GM21723 (cell line): ENCODE measurements around the gene UGT1A7.

Source experiments
- ATAC-seq: cut with Tn5 transposase; IDR thresholded peaks from one replicate; pipeline ENCODE4 v1.9.1; 2021; ENCODE audit warnings: mild to moderate bottlenecking, moderate library complexity; ENCODE audit not compliant: unreplicated experiment

UGT1A7 gene

GRCh38 chr2:233795735-233796171 lies 114.1 kb downstream of the UGT1A7 start:
- ATAC-seq, result no peak

GRCh38 chr2:233796254-233796653 lies 114.6 kb downstream of the UGT1A7 start:
- ATAC-seq, result no peak

GRCh38 chr2:233798335-233799086 lies 116.8 kb downstream of the UGT1A7 start:
- no peak for ATAC-seq

DNA sequence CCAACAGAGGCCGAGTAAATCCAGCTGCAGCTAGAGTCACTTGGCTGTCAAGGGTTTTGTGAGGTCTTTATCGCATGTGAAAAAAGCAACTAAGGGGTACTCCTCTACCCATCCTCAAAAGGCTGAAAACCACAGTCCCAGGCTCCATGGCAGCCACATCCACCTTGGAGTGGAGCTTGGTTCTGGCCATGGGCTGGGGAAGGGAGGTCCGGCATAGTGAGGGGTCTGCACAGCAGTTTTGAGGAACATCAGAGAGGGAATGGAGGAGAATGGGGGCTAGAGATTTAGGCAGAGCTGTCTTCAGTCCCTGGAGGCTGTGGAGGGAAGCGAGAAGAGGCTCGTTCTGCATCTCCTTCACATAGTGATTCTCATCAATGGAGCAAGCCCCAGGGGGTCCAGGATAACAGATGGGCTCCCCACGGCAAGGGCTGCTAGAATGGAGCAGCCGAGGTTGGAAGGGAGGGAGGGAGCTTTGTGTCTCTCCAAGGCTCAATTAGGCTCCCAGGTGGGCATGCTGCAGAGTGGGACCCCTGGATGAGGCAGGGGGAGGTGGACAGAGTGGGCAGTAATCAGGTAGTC lies 117.5 kb downstream of the UGT1A7 start:
- ATAC-seq, result no peak

DNA sequence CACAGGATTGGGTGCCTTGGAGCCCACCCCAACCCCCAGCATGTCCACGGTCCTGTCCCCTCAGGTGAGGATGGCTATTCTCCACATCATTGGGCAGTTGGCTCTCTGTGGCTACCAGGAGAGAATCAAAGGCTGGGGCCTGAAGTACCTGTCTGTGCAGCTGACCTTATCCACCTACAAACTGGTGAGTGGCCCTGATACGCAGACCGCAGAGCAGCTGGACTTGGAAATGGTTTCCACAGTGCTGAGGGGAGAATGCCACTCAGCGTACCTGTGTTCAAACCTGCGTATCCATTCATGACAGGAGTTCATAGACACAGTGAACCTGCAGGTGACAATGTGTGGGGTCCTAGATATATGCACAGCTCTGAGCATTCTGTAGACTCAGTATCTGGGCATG lies 118.0 kb downstream of the UGT1A7 start:
- no peak for ATAC-seq

- ATAC-seq, result no peak
Observed at GRCh38 chr2:233800208-233800607, 118.5 kb downstream of the UGT1A7 start.

- peak; percentile 65 for ATAC-seq
Observed at GRCh38 chr2:233801357-233802131, 119.8 kb downstream of the UGT1A7 start.

DNA sequence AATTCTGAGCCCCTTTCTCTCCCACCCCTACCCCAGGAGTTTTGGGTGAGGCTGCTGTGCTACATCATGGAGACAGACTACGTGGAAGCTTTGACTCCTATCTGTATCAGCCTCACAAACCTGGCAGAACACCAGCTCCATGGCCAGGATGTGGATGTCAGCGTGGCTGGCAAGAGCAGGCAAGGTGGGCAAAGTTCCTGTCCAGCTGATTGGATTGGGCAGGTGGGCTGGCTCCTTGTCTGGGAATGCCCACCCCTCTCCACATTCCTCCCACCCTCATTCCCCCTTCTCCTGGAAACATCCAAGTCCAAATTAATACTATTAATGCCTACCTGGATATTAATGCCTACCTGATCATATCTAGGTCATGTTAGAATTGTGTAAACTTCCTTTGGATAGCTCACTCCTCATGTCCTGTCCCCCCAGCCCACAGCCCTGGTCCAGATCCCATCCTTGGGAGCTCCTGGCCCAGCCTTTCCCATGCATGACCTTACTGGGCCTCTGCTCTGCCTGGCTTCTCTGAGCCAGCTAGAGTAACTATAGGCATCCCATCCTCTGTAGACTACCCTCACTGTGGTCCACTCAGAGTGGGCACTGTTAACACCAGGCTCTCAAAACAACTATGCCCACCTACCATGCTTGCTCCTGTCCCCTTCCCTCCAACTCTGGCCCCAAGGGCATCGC lies 120.6 kb downstream of the UGT1A7 start:
- ATAC-seq, result no peak

- ATAC-seq, result no peak
Observed at GRCh38 chr2:233803292-233803911, 121.7 kb downstream of the UGT1A7 start.

DNA sequence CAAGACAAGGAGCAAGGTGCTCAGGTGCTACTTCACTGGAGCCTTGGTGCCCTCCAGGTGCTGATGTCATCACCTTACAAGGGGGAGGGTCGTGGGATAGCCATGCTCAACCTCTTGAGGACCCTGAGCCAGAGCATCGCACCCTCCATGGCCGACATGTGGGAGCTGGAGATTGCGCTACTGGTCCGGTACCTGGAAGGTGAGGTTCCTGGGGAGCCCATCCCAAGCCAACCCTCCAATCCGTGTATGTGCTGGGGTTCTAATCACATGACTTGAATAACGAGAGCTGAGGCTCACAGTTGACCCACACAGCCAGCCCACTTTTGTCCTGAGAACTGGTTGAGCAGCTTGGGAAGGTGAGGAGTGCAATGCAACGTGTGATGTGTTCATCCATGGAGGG lies 122.3 kb downstream of the UGT1A7 start:
- ATAC-seq, result no peak

DNA sequence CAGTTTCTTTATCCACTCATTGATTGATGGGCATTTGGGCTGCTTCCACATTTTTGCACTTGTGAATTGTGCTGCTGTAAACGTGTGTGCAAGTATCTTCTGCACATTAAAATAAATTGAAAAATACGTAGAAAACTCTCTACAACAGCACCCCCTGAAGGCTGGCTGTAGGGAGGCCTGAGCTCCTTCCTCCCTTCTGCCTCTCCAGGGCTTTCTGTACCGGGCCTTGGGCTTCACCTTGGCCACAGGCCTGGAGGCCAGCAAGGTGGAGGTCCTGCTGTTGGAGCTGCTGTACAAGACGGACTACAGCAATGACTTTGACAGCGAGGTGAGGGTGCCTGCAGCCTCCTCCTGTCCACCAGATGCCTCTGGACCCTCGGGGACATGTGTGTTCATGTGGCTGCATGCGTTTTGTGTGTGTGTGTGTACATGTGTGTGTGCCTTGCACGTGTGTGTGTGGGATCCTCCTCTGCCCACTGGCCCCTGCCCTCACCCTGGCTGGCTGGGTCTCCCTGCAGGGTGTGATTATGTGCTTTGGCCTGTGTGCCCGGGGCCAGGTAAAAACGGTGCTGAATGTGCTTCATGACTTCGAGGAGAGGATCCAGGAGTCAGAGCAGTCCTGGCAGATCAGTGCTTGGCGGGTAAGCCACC lies 125.6 kb downstream of the UGT1A7 start:
- no peak for ATAC-seq

GRCh38 chr2:233807966-233808935 lies 126.5 kb downstream of the UGT1A7 start:
- ATAC-seq, result no peak

GRCh38 chr2:233810385-233810784 lies 128.7 kb downstream of the UGT1A7 start:
- no peak for ATAC-seq

GRCh38 chr2:233811087-233811486 lies 129.4 kb downstream of the UGT1A7 start:
- ATAC-seq, result no peak

GRCh38 chr2:233811732-233812131 lies 130.0 kb downstream of the UGT1A7 start:
- ATAC-seq, result no peak

- ATAC-seq, result no peak
Observed at GRCh38 chr2:233813236-233814055, 131.7 kb downstream of the UGT1A7 start.

DNA sequence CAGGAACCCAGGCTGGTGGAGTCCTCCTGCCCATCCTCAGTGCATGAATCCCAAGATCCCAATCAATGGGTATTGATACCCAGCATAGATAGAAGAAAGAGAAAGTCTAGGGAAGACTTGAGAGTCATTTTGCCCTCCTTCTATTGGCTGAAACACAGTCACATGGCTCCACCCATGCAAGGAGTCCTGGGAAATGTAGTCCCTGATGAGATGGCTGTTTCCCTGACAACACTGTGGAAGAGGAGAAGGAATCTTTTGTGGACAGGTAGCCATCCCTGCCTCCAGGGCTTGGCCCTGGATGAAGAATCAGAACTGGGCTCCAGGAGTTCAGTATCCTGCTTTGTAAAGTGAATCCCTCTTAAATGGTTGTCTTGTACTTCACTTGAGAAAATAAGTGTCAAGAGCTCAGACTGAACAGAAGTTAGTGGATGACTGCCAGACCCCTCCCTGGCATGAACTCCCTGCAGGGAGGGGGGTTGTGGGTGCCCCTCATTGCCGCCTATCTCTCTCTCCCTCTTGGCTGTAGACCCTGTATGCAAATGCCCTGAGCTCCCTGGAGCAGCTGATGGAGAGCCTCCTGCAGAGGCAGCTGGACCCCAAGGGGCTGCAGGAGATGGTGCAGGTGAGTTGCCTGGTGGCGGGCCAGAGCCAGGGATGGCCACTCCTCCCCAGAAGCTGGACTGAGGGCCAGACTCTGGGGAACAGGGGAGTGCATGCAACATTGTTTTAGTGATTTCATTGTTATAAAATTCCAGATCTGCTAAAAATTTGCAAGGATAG lies 132.5 kb downstream of the UGT1A7 start:
- no peak for ATAC-seq

DNA sequence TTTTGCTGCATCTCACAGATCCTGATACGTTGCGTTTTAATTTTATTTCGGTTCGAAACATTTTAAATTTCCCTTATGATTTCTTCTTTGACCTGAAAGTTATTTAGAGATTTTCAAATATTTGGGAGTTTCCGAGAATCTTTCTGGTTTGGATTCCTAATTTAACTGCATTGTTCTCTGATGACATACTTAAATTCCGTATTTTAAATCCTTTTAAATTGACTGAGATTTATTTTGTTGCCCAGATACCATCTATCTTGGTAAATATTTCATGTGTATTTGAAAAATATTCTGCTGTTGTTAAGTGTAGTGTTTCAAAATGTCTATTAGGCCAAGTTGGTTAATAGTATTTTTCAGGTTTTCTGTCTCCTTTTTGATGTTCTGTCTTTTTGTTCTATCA lies 134.2 kb downstream of the UGT1A7 start:
- ATAC-seq, result no peak
